Liver (tissue), 9 donors: ENCODE measurements around the gene PCDHGA6. TPM values are rescaled to one million over a fixed set of nuclear protein-coding genes. Genes with fewer than 3 reads are reported as not detected.
A peak's percentile ranks its signal among the peaks of the same experiment; 100 is the strongest.
"Not testable (repeated sequence)": the region's sequence is repeated elsewhere in the genome, so short reads cannot be mapped to it uniquely, and the experiment has no call there.

ENCODE experiments used
- DNase-seq: peaks from one replicate; pipeline ENCODE4 v3.0.0-alpha.2; 2017; ENCODE audit warnings: low spot score
- H3K27ac ChIP-seq, 2 donors: one replicate each; pipeline ENCODE4 v1.7.0; 2013; ENCODE audit warnings: inconsistent platforms in 2 of 2, low read length in 2 of 2, control low read depth in 1 of 2, low read depth in 1 of 2, mild to moderate bottlenecking in 1 of 2
- H3K27me3 ChIP-seq, 4 donors: one replicate each; pipeline versions ENCODE4 v1.6.1 to v1.7.0; 2013; ENCODE audit warnings: low read length in 3 of 4, inconsistent platforms in 1 of 4, mild to moderate bottlenecking in 1 of 4, moderate library complexity in 1 of 4; ENCODE audit not compliant: control insufficient read depth in 4 of 4, insufficient read depth in 4 of 4
- H3K36me3 ChIP-seq, 4 donors: one replicate each; pipeline versions ENCODE4 v1.6.1 to v1.7.0; 2013; ENCODE audit warnings: low read length in 3 of 4, mild to moderate bottlenecking in 3 of 4, low read depth in 1 of 4, moderate library complexity in 1 of 4; ENCODE audit not compliant: control insufficient read depth in 4 of 4, insufficient read depth in 3 of 4
- H3K4me1 ChIP-seq, 4 donors: one replicate each; pipeline versions ENCODE4 v1.6.1 to v1.7.0; 2013; ENCODE audit warnings: low read length in 3 of 4, mild to moderate bottlenecking in 3 of 4, moderate library complexity in 1 of 4; ENCODE audit not compliant: control insufficient read depth in 4 of 4, insufficient read depth in 4 of 4
- H3K4me3 ChIP-seq, 3 donors: one replicate each; pipeline versions ENCODE4 v1.6.1 to v1.7.0; 2013; ENCODE audit warnings: low read length in 3 of 3, control low read depth in 1 of 3, low read depth in 1 of 3, mild to moderate bottlenecking in 1 of 3
- H3K9ac ChIP-seq, 2 donors: one replicate each; pipeline ENCODE4 v1.7.0; 2013; ENCODE audit warnings: low read length in 2 of 2, mild to moderate bottlenecking in 2 of 2, moderate library complexity in 2 of 2, control low read depth in 1 of 2, low read depth in 1 of 2
- H3K9me3 ChIP-seq, 4 donors: one replicate each; pipeline versions ENCODE4 v1.6.1 to v1.7.0; 2013; ENCODE audit warnings: low read length in 3 of 4; ENCODE audit not compliant: control insufficient read depth in 4 of 4
- MAX ChIP-seq: IDR thresholded peaks from 2 replicates; pipeline ENCODE4 v1.6.1; 2016; ENCODE audit warnings: antibody characterized with exemption
- RAD21 ChIP-seq, 2 donors: IDR thresholded peaks; 2 replicates each; pipeline ENCODE4 v1.6.1; 2016; ENCODE audit warnings: antibody characterized with exemption in 2 of 2, mild to moderate bottlenecking in 2 of 2
- RXRA ChIP-seq, 2 donors: IDR thresholded peaks; 2 replicates each; pipeline ENCODE4 v1.6.1; 2017 to 2018; ENCODE audit warnings: antibody characterized with exemption in 2 of 2, mild to moderate bottlenecking in 1 of 2
- WGBS: extraction: QIAGEN DNeasy Blood & Tissue Kit; methylation state at CpG from one replicate; pipeline ENCODE4 v1.1.7; 2013; 5-methylcytosine and 5-hydroxymethylcytosine counted together
- polyA plus RNA-seq, 2 donors: library from polyadenylated mRNA; stranded (reverse) in 1 of 2; unstranded in 1 of 2; fragments of 200-250 nt in 1 of 2; fragments of >200 nt in 1 of 2; fragmentation: Nextera tagmentation in 1 of 2; extraction: Ambion mirVana in 1 of 2; gene quantifications; one replicate each; pipeline versions ENCODE4 v1.2.1 to v1.2.3, GENCODE V29; 2013 to 2015
- total RNA-seq, 2 donors: library from RNA; depleted of rRNA; stranded (reverse); fragments of >200 nt; gene quantifications; one replicate each; pipeline ENCODE4 v1.2.3, GENCODE V29; 2014
- TF ChIP-seq, protein P1 (sequence below): fragments of 150-350 bp; IDR thresholded peaks from 2 replicates; pipeline ENCODE4 v1.5.1; 2017; ENCODE audit warnings: improper control_type of control experiment, low read depth, low read length; ENCODE audit not compliant: missing input control
- donor health status: healthy.
- donor health status: healthy.
- donor health status: healthy.
- donor health status: healthy.
- donor health status: healthy.

The PCDHGA6 gene
- total and polyA plus RNA-seq, 4 donors = 0.08 to 0.67 (median 0.28) TPM

- peak; percentile 53 for DNase-seq
- H3K9ac ChIP-seq, H3K27ac ChIP-seq, H3K27me3 ChIP-seq, H3K4me1 ChIP-seq, H3K36me3 ChIP-seq: not testable (repeated sequence)
- 12% methylated on average over 47 of the region's 47 CpGs for WGBS
- H3K4me3 ChIP-seq = peak within 1 kb of the TSS; percentile 32 to 67 (median 48)
- H3K9me3 ChIP-seq = peaks cover 41 to 77% (median 52%) of the 10 kb centered on the region in 4 donors
- TF ChIP-seq, protein P1, sequence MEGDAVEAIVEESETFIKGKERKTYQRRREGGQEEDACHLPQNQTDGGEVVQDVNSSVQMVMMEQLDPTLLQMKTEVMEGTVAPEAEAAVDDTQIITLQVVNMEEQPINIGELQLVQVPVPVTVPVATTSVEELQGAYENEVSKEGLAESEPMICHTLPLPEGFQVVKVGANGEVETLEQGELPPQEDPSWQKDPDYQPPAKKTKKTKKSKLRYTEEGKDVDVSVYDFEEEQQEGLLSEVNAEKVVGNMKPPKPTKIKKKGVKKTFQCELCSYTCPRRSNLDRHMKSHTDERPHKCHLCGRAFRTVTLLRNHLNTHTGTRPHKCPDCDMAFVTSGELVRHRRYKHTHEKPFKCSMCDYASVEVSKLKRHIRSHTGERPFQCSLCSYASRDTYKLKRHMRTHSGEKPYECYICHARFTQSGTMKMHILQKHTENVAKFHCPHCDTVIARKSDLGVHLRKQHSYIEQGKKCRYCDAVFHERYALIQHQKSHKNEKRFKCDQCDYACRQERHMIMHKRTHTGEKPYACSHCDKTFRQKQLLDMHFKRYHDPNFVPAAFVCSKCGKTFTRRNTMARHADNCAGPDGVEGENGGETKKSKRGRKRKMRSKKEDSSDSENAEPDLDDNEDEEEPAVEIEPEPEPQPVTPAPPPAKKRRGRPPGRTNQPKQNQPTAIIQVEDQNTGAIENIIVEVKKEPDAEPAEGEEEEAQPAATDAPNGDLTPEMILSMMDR = peak; percentile 64
- peak; percentile 73 to 80 for TF ChIP-seq RAD21 (IDR thresholded peaks at IDR 0.05)
These were observed 43.9 kb downstream of the PCDHGA6 start, which contains the start of gene PCDHGB7 for GRCh38 chr5:141417494-141418172. Gene PCDHGB7, plus strand, starts transcription at chr5:141417677. Its CDS starts 183 bp downstream, at chr5:141417860.

- WGBS = 35% methylated on average over 74 of the region's 74 CpGs
These were observed 45.6 kb downstream of the PCDHGA6 start for GRCh38 chr5:141419074-141419880.

DNA sequence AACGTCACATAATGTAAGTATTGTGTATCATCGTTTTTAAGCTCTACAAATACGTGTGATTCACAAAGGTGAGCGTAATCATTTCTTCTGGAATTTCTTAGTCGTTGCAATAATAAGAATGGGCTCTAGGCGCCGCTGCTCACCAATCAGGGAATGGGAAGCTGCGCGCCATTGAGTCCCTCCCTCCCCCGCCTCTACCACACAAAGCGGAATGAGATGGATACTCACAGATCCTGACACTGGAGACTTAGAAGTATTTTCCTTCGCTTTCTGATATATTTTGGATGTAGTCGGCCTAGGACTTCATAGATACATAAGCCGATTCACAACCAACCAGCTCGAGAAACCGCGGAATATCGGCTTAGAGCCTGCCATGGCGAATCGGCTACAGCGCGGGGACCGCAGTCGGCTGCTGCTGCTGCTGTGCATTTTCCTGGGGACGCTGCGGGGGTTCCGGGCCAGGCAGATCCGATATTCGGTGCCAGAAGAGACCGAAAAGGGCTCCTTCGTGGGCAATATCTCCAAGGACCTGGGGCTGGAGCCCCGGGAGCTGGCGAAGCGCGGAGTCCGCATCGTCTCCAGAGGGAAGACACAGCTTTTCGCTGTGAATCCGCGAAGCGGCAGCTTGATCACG is 47.3 kb downstream of the PCDHGA6 start, which contains the start of gene PCDHGA11:
Gene PCDHGA11, plus strand, starts transcription at position 197 of the 634 bp plus-strand sequence. Its CDS starts 177 bp downstream, at position 374.
- Histone ChIP-seq H3K36me3 (no peaks in the 10 kb centered on the region), H3K9ac (no peak within 1 kb of the TSS), H3K4me1 (no peaks in the 10 kb centered on the region), H3K27ac (no peak within 1 kb of the TSS), H3K9me3 (peaks cover 52 to 81% (median 59%) of the 10 kb centered on the region in 4 donors), H3K4me3 (peak within 1 kb of the TSS; percentile 25 to 65 (median 59)), H3K27me3 (peaks cover 0 to 5% (median 0%) of the 10 kb centered on the region in 4 donors)
- DNase-seq = no peak
- 18% methylated on average over 42 of the region's 42 CpGs for WGBS
- TF ChIP-seq RAD21 (IDR thresholded peaks at IDR 0.05) = peak; percentile 21 to 59
- TF ChIP-seq MAX = no peak
- TF ChIP-seq, protein P1 = peak; percentile 32

More at GRCh38 chr5:141419074-141419880, 45.6 kb downstream of the PCDHGA6 start:
- H3K27ac ChIP-seq = no peak overlapping the region
- TF ChIP-seq RXRA (IDR thresholded peaks at IDR 0.05) = no peak
- peaks cover 0 to 5% (median 0%) of the 10 kb centered on the region in 4 donors for H3K27me3 ChIP-seq
- no peaks in the 10 kb centered on the region for H3K36me3 ChIP-seq
- no peak for DNase-seq
- no peaks in the 10 kb centered on the region for H3K4me1 ChIP-seq
- H3K4me3 ChIP-seq = peak overlapping the region in 2 of 3 donors; percentile 23 to 59
- peaks cover 47 to 75% (median 58%) of the 10 kb centered on the region in 4 donors for H3K9me3 ChIP-seq
- H3K9ac ChIP-seq = no peak overlapping the region
